Gastrocnemius medialis (tissue), 4 donors: ENCODE data around the gene GRK6. TPM values are rescaled to one million over a fixed set of nuclear protein-coding genes. Genes with fewer than 3 reads are reported as not detected.
A peak's percentile ranks its signal among the peaks of the same experiment; 100 is the strongest.

Experiments
- ATAC-seq, 2 donors: fragments of 150-250 bp; one replicate each; pipeline ENCODE4 v1.9.1; 2016
- DNase-seq, 2 donors: peaks; one replicate each; pipeline ENCODE4 v3.0.0-alpha.2; 2019
- H3K27ac ChIP-seq, 4 donors: fragments of 200-600 bp; sonication (generic); 1 replicate in 1 of 4; 2 replicates in 3 of 4; pipeline ENCODE4 v1.5.1; 2016 to 2018; ENCODE audit warnings: mild to moderate bottlenecking in 2 of 4, moderate library complexity in 1 of 4
- H3K27me3 ChIP-seq, 3 donors: fragments of 200-600 bp; sonication (generic) in 2 of 3; 1 replicate in 1 of 3; 2 replicates in 2 of 3; pipeline versions ENCODE4 v1.5.1 to v1.6.0; 2016 to 2019; ENCODE audit warnings: mild to moderate bottlenecking in 1 of 3, moderate library complexity in 1 of 3
- H3K36me3 ChIP-seq, 2 donors: fragments of 200-600 bp; sonication (generic) in 1 of 2; one replicate each; pipeline ENCODE4 v1.5.1; 2017 to 2018
- H3K4me1 ChIP-seq, 2 donors: fragments of 200-600 bp; sonication (generic) in 1 of 2; one replicate each; pipeline ENCODE4 v1.5.1; 2016 to 2017; ENCODE audit warnings: mild to moderate bottlenecking in 2 of 2
- H3K4me3 ChIP-seq, 4 donors: fragments of 200-600 bp; sonication (generic) in 3 of 4; 1 replicate in 1 of 4; 2 replicates in 3 of 4; pipeline ENCODE4 v1.5.1; 2016 to 2019; ENCODE audit warnings: mild to moderate bottlenecking in 2 of 4
- H3K9me3 ChIP-seq, 3 donors: fragments of 200-600 bp; sonication (generic) in 2 of 3; 1 replicate in 1 of 3; 2 replicates in 2 of 3; pipeline ENCODE4 v1.5.1; 2016 to 2019
- CTCF ChIP-seq, 5 experiments: fragments of 450-650 bp in 3 of 5; fragments of 200-600 bp in 2 of 5; sonication (generic) in 2 of 5; IDR thresholded peaks in 4 of 5; conservative IDR thresholded peaks in 1 of 5; 1 replicate in 4 of 5; 2 replicates in 1 of 5; pipeline ENCODE4 v1.5.1; 2016 to 2019; ENCODE audit warnings: antibody characterized with exemption in 5 of 5, mild to moderate bottlenecking in 3 of 5, moderate library complexity in 3 of 5
- POLR2A ChIP-seq, 2 donors: fragments of 450-650 bp; IDR thresholded peaks; one replicate each; pipeline ENCODE4 v1.6.1; 2017; ENCODE audit warnings: antibody characterized with exemption in 2 of 2, mild to moderate bottlenecking in 2 of 2, moderate library complexity in 2 of 2
- in situ Hi-C, 4 donors: fragments of 200-750 bp; cut with MboI; loops; one replicate each; pipeline versions ENCODE4 v1.15.0 to v1.8.0; 2017; ENCODE audit warnings: low sequenced_read_pairs in 4 of 4
- intact Hi-C: fragments of 100-400 bp; cut with DNase I; formaldehyde crosslinking; loops from one replicate; pipeline ENCODE4 v1.15.1; 2023; ENCODE audit warnings: low total_unique reads
- total RNA-seq, 4 donors: library from RNA; depleted of rRNA; stranded (reverse); fragments of >200 nt; gene quantifications; one replicate each; pipeline versions ENCODE4 v1.1.0 to v1.2.3, GENCODE V29; 2016

Gene GRK6
- total RNA-seq, 4 donors from 2014 or later, result 12.7 to 40.5 (median 32.2) TPM

- H3K9me3 ChIP-seq, result no peaks in the 10 kb centered on the region
- TF ChIP-seq POLR2A (IDR thresholded peaks at IDR 0.05) (no peak), CTCF (IDR thresholded peaks at IDR 0.05 in 4 of 5, conservative IDR thresholded peaks at IDR 0.05 in 1 of 5) (no peak)
- ATAC-seq, result no peak
- H3K27ac ChIP-seq, result no peak overlapping the region
- H3K4me1 ChIP-seq, result no peaks in the 10 kb centered on the region
- intact Hi-C loops, result no loop called here
- no peaks in the 10 kb centered on the region for H3K36me3 ChIP-seq
- no peak overlapping the region for H3K4me3 ChIP-seq
- H3K27me3 ChIP-seq, result no peaks in the 10 kb centered on the region
- DNase-seq, result no peak
- in situ Hi-C loops, result loop anchor here in 2 of 4 donors (10.0 to 25.0 kb wide), 2 partner anchors 117 to 125 kb away; partner anchors contain the start of genes DOK3 (in 2 of the 2) and DDX41 (in 1 of the 2)
Measured at GRCh38 chr5:177387405-177387804, 39.1 kb upstream of the GRK6 start.

- no peak for ATAC-seq
- Histone ChIP-seq H3K27me3 (no peaks in the 10 kb centered on the region), H3K9me3 (no peaks in the 10 kb centered on the region), H3K36me3 (no peaks in the 10 kb centered on the region), H3K4me3 (no peak overlapping the region), H3K4me1 (no peaks in the 10 kb centered on the region), H3K27ac (no peak overlapping the region)
- TF ChIP-seq POLR2A (IDR thresholded peaks at IDR 0.05) (no peak), CTCF (IDR thresholded peaks at IDR 0.05 in 4 of 5, conservative IDR thresholded peaks at IDR 0.05 in 1 of 5) (no peak)
- intact Hi-C loops (no loop called here), in situ Hi-C loops (loop anchor here in 2 of 4 donors (10.0 to 25.0 kb wide), 2 partner anchors 116 to 124 kb away; partner anchors contain the start of genes DOK3 (in 2 of the 2) and DDX41 (in 1 of the 2))
- no peak for DNase-seq
Measured at GRCh38 chr5:177388521-177389052, 37.9 kb upstream of the GRK6 start.

DNA sequence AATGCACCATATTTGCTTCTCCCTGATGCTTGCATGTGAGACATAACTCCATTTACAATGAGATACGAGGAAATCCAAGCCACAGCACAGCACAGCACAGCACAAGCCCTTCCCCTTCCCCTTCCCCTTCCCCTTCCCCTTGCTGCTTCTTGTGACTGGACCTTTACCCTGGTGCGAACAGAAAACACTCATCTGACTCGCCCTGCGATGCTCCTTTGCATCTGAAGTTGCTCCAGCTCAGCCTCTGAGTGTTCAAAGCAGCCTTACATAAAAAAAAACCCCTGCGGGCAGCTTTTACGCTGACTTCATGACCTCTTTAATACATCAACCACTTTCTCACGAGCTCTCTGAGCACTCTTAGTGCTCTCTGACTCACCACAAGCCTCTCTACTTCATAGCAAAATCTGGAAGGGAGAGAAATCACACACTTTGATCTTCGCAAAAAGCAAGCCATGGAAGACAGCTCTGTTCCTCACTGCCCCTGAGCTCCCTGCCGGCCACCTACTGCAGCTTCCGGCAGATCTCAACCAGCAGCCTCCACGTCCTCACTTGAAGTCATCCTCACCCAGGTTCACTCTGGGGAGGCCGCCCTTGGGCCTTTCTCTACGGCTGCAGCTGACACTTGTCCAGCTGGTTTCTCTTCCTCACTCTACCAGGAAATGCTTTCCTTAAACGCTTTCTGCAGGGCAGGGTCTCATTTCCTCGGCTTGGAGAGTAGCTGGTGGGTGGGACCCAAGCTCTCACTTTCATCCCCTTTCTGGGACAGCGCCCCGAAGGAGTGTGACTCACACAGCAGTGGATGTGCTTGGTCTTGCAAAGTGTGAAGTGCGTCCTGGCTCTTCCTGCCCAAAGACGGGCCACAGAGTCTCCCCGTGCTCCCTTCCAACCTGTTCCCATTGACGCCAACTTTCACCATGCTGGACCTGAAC is 37.0 kb upstream of the GRK6 start:
- H3K27ac ChIP-seq, result no peak overlapping the region
- TF ChIP-seq POLR2A (IDR thresholded peaks at IDR 0.05) (no peak), CTCF (IDR thresholded peaks at IDR 0.05 in 4 of 5, conservative IDR thresholded peaks at IDR 0.05 in 1 of 5) (no peak)
- no peak for ATAC-seq
- DNase-seq, result no peak
- H3K4me3 ChIP-seq, result no peak overlapping the region
- no peaks in the 10 kb centered on the region for H3K36me3 ChIP-seq
- in situ Hi-C loops (loop anchor here (5.0 to 25.0 kb wide), 5 partner anchors 55 to 123 kb away; partner anchors contain the start of genes DOK3 (in 2 of the 4), DDX41 (in 1 of the 4) and PRR7 (in 1 of the 4)), intact Hi-C loops (loop anchor here (1.0 kb wide), 2 partner anchors 65 to 112 kb away; no protein-coding TSS in a partner anchor)
- no peaks in the 10 kb centered on the region for H3K4me1 ChIP-seq
- H3K9me3 ChIP-seq, result no peaks in the 10 kb centered on the region
- no peaks in the 10 kb centered on the region for H3K27me3 ChIP-seq

DNA sequence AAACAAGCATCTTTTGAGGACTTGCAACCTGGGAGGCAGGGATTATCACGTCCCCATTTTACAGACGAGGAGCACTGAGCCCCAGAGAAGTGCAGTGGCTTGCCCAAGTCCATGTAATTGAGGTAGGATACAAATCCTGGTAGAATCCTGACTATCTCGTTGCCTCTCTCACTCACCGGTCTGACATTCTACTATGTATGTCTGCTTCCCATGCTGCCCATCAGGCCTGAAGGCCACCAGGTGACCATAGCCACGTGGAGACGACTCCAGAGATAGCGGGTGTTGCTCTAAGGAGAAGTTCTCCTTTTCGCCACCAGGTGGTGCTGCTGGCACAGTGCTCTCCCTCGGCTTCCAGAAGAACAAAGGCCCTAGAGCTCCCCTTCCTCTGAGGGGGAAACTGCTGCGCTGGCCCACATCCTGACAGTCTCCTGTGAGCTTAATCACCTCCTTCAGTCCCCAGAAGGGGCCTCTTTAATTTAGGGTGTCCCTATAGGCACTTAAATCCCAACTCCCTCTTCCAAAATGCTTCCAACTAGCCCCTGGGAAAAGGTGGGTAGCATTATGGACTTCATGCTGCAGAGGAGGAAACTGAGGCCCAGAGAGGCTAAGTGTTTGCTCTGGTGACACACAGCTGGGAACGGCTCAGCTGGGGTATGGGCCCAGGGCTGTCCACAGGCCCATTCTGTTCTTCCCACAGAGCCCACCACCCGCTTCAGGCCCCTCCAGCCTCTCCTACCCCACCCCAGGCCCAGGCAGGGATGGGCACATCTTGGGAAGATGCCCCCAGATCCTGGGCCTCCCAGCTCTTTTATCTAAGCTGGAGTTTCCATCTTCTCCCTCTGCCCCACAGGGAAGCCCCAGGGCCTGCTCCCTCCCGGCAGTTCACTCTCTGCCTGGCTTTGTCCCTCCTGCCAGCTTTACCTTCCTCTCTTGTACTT is 35.8 kb upstream of the GRK6 start:
- intact Hi-C loops (loop anchor here (1.0 kb wide), 2 partner anchors 64 to 111 kb away; no protein-coding TSS in a partner anchor), in situ Hi-C loops (loop anchor here (5.0 to 25.0 kb wide), 4 partner anchors 54 to 122 kb away; partner anchors contain the start of genes DDX41 (in 1 of the 4), DOK3 (in 1 of the 4) and PRR7 (in 1 of the 4))
- DNase-seq, result peak; percentile 51 to 73
- Histone ChIP-seq H3K27ac (no peak overlapping the region), H3K4me1 (no peaks in the 10 kb centered on the region), H3K36me3 (no peaks in the 10 kb centered on the region), H3K27me3 (no peaks in the 10 kb centered on the region), H3K9me3 (no peaks in the 10 kb centered on the region), H3K4me3 (no peak overlapping the region)
- TF ChIP-seq POLR2A (IDR thresholded peaks at IDR 0.05) (no peak), CTCF (IDR thresholded peaks at IDR 0.05 in 4 of 5, conservative IDR thresholded peaks at IDR 0.05 in 1 of 5) (peak; percentile 91 to 99 (median 95))
- ATAC-seq, result peak; percentile 84 to 95
